HepG2 (cell line): ENCODE results near the gene PLXNC1. TPM values are rescaled to one million over a fixed set of nuclear protein-coding genes. Genes with fewer than 3 reads are reported as not detected.

Experiments used
- ATAC-seq: fragments of 200-7000 bp; cut with Tn5 transposase; 3 replicates; pipeline ENCODE4 v1.9.1; 2020; ENCODE audit warnings: mild to moderate bottlenecking, moderate library complexity
- BruUV-seq: library from RNA; stranded (reverse); fragments of 400-500 nt; replicated peaks from 2 replicates; lab custom pipeline; 2021; lab: Mats Ljungman, UMichigan
- CTCF ChIA-PET: fragments of 300-600 bp; formaldehyde crosslinking; extraction: SDS; loops from one replicate; lab custom pipeline; 2021; ENCODE audit warnings: low total read pairs, inconsistent platforms, low intra/inter-chr PET ratio; lab: Yijun Ruan, JAX
- POLR2A ChIA-PET: fragments of 350-600 bp; sonication (Branson Sonifier 250); formaldehyde crosslinking; loops from one replicate; lab custom pipeline; 2020; ENCODE audit warnings: antibody characterized with exemption, inconsistent platforms; lab: Yijun Ruan, JAX
- DNase-seq: peaks from one replicate; pipeline ENCODE4 v3.0.0-alpha.2; 2015; ENCODE audit warnings: low spot score
- FAIRE-seq: peaks from 3 replicates; lab custom pipeline; 2011; peaks lifted over from hg19 to GRCh38; lab: Jason Lieb, UNC
- H2AFZ ChIP-seq: one replicate; pipeline ENCODE4 v1.6.1; 2011; ENCODE audit warnings: low read length, inconsistent platforms
- H3K27ac ChIP-seq: fragments of 300-600 bp; 3 replicates; pipeline ENCODE4 v1.8.0; 2011; ENCODE audit warnings: mixed run types, mild to moderate bottlenecking, mixed read lengths, low read length, inconsistent platforms; ENCODE audit not compliant: insufficient read depth; ENCODE audit errors: extremely low read length
- H3K27me3 ChIP-seq, 2 experiments: fragments of 200-600 bp in 1 of 2; 2 replicates in 1 of 2; 3 replicates in 1 of 2; pipeline versions ENCODE4 v1.6.0 to v1.8.0; 2011; ENCODE audit warnings: low read length in 2 of 2, mild to moderate bottlenecking in 2 of 2, moderate library complexity in 2 of 2, inconsistent platforms in 1 of 2; ENCODE audit not compliant: insufficient read depth in 2 of 2, control insufficient read depth in 1 of 2
- H3K36me3 ChIP-seq, 2 experiments: fragments of 200-600 bp in 1 of 2; replicated peaks in 1 of 2; 2 replicates in 1 of 2; 3 replicates in 1 of 2; pipeline versions ENCODE4 v1.5.1 to v1.8.0; 2011; ENCODE audit warnings: low read length in 2 of 2, inconsistent platforms in 1 of 2; ENCODE audit not compliant: insufficient read depth in 2 of 2, control insufficient read depth in 1 of 2
- H3K4me1 ChIP-seq: 2 replicates; pipeline ENCODE4 v1.5.1; 2012; ENCODE audit warnings: low read length, inconsistent platforms; ENCODE audit not compliant: insufficient read depth
- H3K4me2 ChIP-seq: 2 replicates; pipeline ENCODE4 v1.6.0; 2011; ENCODE audit warnings: low read depth, low read length, inconsistent platforms
- H3K4me3 ChIP-seq, 3 experiments: fragments of 200-600 bp in 1 of 3; sonication (generic), shearing (Covaris generic) in 1 of 3; replicated peaks in 1 of 3; 2 replicates each; pipeline ENCODE4 v1.5.1; 2011 to 2016; ENCODE audit warnings: low read length in 3 of 3, inconsistent platforms in 2 of 3, low read depth in 2 of 3, mild to moderate bottlenecking in 2 of 3, control low read depth in 1 of 3, mixed read lengths in 1 of 3; ENCODE audit not compliant: insufficient read depth in 1 of 3
- H3K79me2 ChIP-seq: one replicate; pipeline ENCODE4 v1.6.1; 2011; ENCODE audit warnings: low read length, inconsistent platforms; ENCODE audit not compliant: insufficient read depth
- H3K9ac ChIP-seq: 2 replicates; pipeline ENCODE4 v1.6.0; 2011; ENCODE audit warnings: mild to moderate bottlenecking, low read depth, low read length, inconsistent platforms; ENCODE audit not compliant: insufficient read depth
- H3K9me3 ChIP-seq: 2 replicates; pipeline ENCODE4 v1.5.1; 2012; ENCODE audit warnings: mild to moderate bottlenecking, low read length
- H4K20me1 ChIP-seq: 2 replicates; pipeline ENCODE4 v1.6.0; 2011; ENCODE audit warnings: inconsistent platforms, mild to moderate bottlenecking, low read length, moderate library complexity; ENCODE audit not compliant: insufficient read depth
- ETV6 ChIP-seq: sonication (generic); formaldehyde crosslinking; conservative IDR thresholded peaks from 2 replicates; pipeline ENCODE4 v1.4.0; 2020; ENCODE audit warnings: missing genetic modification reagents
- FOXO4 ChIP-seq: sonication (generic); formaldehyde crosslinking; conservative IDR thresholded peaks from 2 replicates; pipeline ENCODE4 v1.8.1; 2023; ENCODE audit warnings: missing genetic modification reagents
- GATAD1 ChIP-seq: IDR thresholded peaks from 2 replicates; pipeline ENCODE4 v1.6.1; 2016; ENCODE audit warnings: missing genetic modification reagents, missing compliant biosample characterization
- ZNF207 ChIP-seq: fragments of 450-650 bp; IDR thresholded peaks from 2 replicates; pipeline ENCODE4 v1.6.1; 2016; ENCODE audit warnings: antibody characterized with exemption, borderline replicate concordance
- ZNF264 ChIP-seq: sonication (generic); formaldehyde crosslinking; IDR thresholded peaks from 2 replicates; pipeline ENCODE4 v1.4.0; 2020; ENCODE audit warnings: missing genetic modification reagents
- ZNF275 ChIP-seq: sonication (generic); formaldehyde crosslinking; IDR thresholded peaks from 2 replicates; pipeline ENCODE4 v1.8.0; 2022; ENCODE audit warnings: missing genetic modification reagents, mild to moderate bottlenecking, inconsistent platforms, borderline replicate concordance
- ZNF513 ChIP-seq: sonication (generic); formaldehyde crosslinking; conservative IDR thresholded peaks from 2 replicates; pipeline ENCODE4 v1.5.0; 2020; ENCODE audit warnings: missing genetic modification reagents
- ZNF570 ChIP-seq: sonication (generic); formaldehyde crosslinking; IDR thresholded peaks from 2 replicates; pipeline ENCODE4 v1.4.0; 2020; ENCODE audit warnings: mild to moderate bottlenecking, missing genetic modification reagents, borderline replicate concordance
- ZNF766 ChIP-seq: sonication (generic); formaldehyde crosslinking; IDR thresholded peaks from 2 replicates; pipeline ENCODE4 v1.5.0; 2020; ENCODE audit warnings: missing genetic modification reagents, borderline replicate concordance
- WGBS: methylation state at CpG from one replicate; pipeline ENCODE4 v1.1.6; 2017; ENCODE audit warnings: low lambda C conversion rate; 5-methylcytosine and 5-hydroxymethylcytosine counted together
- in situ Hi-C: cut with HindIII; loops from 2 replicates; pipeline ENCODE4 v1.10.0; 2017; ENCODE audit warnings: low pct_unique_long_range_greater_than_20kb; ENCODE audit not compliant: extremely low pct_ligation_motif_present
- intact Hi-C: fragments of 100-400 bp; cut with micrococcal nuclease; formaldehyde crosslinking; loops from one replicate; pipeline ENCODE4 v1.10.0; 2022; ENCODE audit not compliant: unreplicated experiment
- polyA plus RNA-seq, 8 experiments: library from polyadenylated mRNA; depleted of rRNA in 3 of 8; stranded (reverse) in 7 of 8; unstranded in 1 of 8; fragments of >200 nt; fragmentation: Illumina TruSeq in 4 of 8; extraction: Trizol in 4 of 8; gene quantifications; 2 replicates each; pipeline versions ENCODE4 v1.2.1 to v1.2.3, GENCODE V29; 2011 to 2016; ENCODE audit warnings: low read depth in 4 of 8, missing spikeins in 1 of 8, mixed read lengths in 1 of 8; ENCODE audit not compliant: insufficient read depth in 1 of 8
- total RNA-seq, 5 experiments: library from RNA; depleted of rRNA; stranded (reverse); fragments of >200 nt; fragmentation: Illumina TruSeq; extraction: Trizol; gene quantifications; 2 replicates each; pipeline ENCODE4 v1.2.3, GENCODE V29; 2016; ENCODE audit warnings: low read depth in 1 of 5

The PLXNC1 gene
- total and polyA plus RNA-seq, 2 of the 13 experiments (the other 11 are each of a cell fraction or from before 2014, with no cell fraction given) = 6.6 to 11.2 TPM

GRCh38 chr12:94262228-94263010 is 114.0 kb downstream of the PLXNC1 start:
- H3K9ac ChIP-seq = no peak overlapping the region
- no peak for DNase-seq
- 98% methylated on average over 12 of the region's 17 CpGs for WGBS
- no peak overlapping the region for H3K27ac ChIP-seq
- POLR2A ChIA-PET = no interaction called here
- CTCF ChIA-PET = no interaction called here
- no peak for ATAC-seq
- H3K79me2 ChIP-seq = no peaks in the 10 kb centered on the region
- no TSS peak for BruUV-seq
- peaks cover 6 to 22% of the 10 kb centered on the region in 2 experiments; a peak in 4 of 5 replicates for H3K36me3 ChIP-seq
- no peak overlapping the region for H3K4me2 ChIP-seq
- H3K9me3 ChIP-seq = no peaks in the 10 kb centered on the region
- intact Hi-C loops = no loop called here
- no peaks in the 10 kb centered on the region for H3K4me1 ChIP-seq
- no peak for TF ChIP-seq ZNF766 (CRISPR knock-in tag)
- 0 out of 2 replicates have a peak, but pooled peaks have one; percentile 26 for TF ChIP-seq FOXO4 (CRISPR knock-in tag)
- no peak for TF ChIP-seq ZNF264 (CRISPR knock-in tag)
- H3K4me3 ChIP-seq = no peak overlapping the region
- H3K27me3 ChIP-seq = no peaks in the 10 kb centered on the region
- no peaks in the 10 kb centered on the region for H4K20me1 ChIP-seq
- in situ Hi-C loops = no loop called here
- no peak for FAIRE-seq
- H2AFZ ChIP-seq = no peak overlapping the region

GRCh38 chr12:94263011-94263811 is 114.8 kb downstream of the PLXNC1 start:
- in situ Hi-C loops = no loop called here

More at GRCh38 chr12:94263011-94263811, 114.8 kb downstream of the PLXNC1 start:
- no TSS peak for BruUV-seq
- Histone ChIP-seq H4K20me1 (no peaks in the 10 kb centered on the region), H3K4me3 (no peak overlapping the region), H3K79me2 (no peaks in the 10 kb centered on the region), H3K36me3 (peaks cover 6 to 22% of the 10 kb centered on the region in 2 experiments; a peak in 4 of 5 replicates), H3K27me3 (no peaks in the 10 kb centered on the region), H3K9ac (no peak overlapping the region), H3K4me2 (no peak overlapping the region), H3K27ac (no peak overlapping the region), H3K4me1 (no peaks in the 10 kb centered on the region), H3K9me3 (no peaks in the 10 kb centered on the region), H2AFZ (no peak overlapping the region)
- TF ChIP-seq ZNF513 (CRISPR knock-in tag) (no peak), ZNF570 (CRISPR knock-in tag) (no peak), ZNF275 (CRISPR knock-in tag) (no peak), ZNF207 (no peak), GATAD1 (CRISPR knock-in tag) (no peak), ETV6 (no peak)
- FAIRE-seq (no peak), DNase-seq (no peak), ATAC-seq (no peak)
- WGBS = 92% methylated on average over 11 of the region's 14 CpGs
- ChIA-PET POLR2A (no interaction called here), CTCF (no interaction called here)
- intact Hi-C loops = no loop called here
